CD4-positive, alpha-beta T cell treated with Interleukin-12 subunit alpha and Interleukin-12 subunit beta, for 1 hour (primary cell): ENCODE results near the gene WDR55.
"Not testable (repeated sequence)": the region's sequence is repeated elsewhere in the genome, so short reads cannot be mapped to it uniquely, and the experiment has no call there.

Experiments
- DNase-seq: peaks from one replicate; pipeline ENCODE4 v3.0.0-alpha.2; 2020

The WDR55 gene, protein sequence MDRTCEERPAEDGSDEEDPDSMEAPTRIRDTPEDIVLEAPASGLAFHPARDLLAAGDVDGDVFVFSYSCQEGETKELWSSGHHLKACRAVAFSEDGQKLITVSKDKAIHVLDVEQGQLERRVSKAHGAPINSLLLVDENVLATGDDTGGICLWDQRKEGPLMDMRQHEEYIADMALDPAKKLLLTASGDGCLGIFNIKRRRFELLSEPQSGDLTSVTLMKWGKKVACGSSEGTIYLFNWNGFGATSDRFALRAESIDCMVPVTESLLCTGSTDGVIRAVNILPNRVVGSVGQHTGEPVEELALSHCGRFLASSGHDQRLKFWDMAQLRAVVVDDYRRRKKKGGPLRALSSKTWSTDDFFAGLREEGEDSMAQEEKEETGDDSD

DNA sequence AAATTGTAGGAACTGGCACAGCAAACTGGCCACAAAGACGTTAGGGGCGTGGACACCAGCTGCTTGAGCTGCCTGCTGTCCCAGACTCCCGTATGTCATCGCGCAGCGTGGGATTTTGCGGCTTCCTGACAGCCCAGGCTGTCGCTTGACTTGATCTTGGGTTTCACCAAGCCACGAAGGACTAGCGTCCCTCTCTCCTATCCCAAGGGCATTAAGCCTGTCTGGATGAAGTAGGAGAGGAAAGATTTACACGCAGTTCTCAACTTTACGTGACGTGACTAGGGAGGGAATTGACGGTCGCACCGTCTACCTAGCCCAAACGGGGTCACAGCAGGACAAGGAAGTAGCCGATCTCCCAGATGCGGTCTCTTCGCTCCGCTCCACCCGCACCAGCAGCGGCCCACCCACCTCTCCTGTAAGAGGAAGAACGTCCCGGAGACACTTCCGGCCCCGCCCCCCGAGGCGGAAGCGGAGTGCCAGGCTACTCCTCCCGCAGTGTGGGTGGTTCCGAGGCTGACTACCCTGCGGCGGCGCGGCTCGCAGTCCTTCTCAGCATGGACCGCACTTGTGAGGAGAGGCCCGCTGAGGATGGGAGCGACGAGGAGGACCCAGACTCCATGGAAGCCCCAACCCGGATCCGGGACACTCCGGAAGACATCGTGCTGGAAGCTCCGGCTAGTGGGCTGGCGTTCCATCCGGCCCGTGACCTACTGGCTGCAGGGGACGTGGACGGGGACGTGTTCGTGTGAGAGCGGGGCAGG is at the start of gene WDR55:
Gene WDR55, plus strand, starts transcription at position 546 of the 761 bp plus-strand sequence. Its CDS starts 9 bp downstream, at position 555.
- peak; percentile 94 for DNase-seq

DNA sequence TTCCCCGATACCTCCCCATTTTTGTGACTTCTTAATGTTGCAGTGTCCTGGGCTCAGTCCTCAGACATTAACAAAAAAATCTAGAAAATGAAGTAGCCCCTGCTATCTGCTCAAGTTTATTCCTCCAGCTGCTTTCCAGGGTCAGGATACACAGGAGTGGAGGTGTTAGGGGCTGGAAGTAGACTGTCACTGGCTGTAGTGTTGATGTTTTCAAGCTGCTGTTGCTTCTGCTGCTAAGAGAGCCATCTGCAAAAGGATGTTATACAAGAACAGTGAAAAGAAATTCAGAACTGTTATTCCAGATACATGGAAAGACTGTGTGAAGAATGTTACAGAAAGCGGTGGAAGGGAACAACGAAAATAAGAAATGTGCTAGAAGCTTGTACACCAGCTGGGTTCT is 42.4 kb upstream of the WDR55 start:
- DNase-seq = no peak

DNA sequence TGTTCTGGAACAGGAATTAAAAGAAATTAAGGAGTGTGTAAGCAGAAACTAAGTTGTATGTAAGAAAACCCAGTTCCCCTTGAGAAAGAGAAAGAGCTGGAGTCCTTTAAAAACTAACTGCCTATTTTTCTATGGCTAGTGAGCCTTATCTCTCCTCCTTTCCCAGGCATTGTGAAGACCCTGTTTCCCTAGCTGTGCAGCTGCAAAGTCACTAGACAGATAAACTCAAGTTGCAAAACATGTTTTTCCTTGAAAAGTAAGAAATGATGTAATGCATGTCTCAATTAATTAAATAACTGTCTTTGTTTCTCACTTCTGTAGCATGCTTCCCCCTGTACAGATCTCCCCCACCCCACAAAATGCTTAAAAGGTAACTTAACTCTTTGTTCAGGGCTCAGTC is 41.6 kb upstream of the WDR55 start:
- DNase-seq = not testable (repeated sequence)

DNA sequence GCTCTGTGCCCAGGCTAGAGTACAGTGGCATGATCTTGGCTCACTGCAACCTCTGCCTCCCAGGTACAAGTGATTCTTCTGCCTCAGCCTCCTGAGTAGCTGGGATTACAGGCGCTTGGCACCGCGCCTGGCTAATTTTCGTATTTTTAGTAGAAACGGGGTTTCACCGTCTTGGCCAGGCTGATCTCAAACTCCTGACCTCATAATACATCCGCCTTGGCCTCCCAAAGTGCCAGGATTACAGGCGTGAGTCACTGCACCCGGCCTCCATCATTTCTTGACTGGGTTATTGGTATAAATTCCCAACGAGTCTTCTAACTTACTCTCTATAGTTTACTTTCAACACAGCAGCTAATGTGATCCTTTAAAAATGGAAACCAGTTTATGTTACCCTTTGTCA is 39.8 kb upstream of the WDR55 start:
- not testable (repeated sequence) for DNase-seq

DNA sequence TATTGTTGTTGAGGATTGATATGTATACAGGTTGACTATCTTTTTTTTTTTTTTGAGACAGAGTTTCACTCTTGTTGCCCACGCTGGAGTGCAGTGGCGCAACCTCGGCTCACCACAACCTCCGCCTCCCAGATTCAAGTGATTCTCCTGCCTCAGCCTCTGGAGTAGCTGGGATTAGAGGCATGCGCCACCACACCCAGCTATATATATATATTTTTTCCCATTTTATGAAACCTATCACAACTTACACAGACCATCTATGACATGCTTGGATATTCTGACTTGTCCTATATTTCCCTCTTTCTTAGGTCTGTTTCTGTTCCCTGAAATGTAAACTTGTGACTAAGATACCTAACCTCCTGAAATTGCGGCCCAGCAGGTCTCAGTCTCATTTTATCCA is 36.7 kb upstream of the WDR55 start:
- DNase-seq = no peak

DNA sequence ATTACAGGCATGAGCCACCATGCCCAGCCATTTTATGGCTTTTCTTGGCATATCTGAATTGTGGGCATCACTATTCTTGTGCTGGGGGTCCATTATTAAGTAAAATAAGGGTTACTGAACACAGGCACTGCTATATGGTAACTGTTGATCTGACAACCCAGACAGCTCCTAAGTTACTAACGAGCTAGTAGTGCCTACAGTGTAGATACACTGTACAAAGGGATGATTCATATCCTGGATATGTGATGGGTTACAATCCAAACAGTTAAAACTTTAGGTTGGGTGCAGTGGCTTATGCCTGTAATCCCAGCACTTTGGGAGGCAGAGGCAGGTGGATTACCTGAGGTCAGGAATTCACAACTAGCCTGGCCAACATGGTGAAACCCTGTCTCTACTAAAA is 36.0 kb upstream of the WDR55 start:
- DNase-seq = no peak

DNA sequence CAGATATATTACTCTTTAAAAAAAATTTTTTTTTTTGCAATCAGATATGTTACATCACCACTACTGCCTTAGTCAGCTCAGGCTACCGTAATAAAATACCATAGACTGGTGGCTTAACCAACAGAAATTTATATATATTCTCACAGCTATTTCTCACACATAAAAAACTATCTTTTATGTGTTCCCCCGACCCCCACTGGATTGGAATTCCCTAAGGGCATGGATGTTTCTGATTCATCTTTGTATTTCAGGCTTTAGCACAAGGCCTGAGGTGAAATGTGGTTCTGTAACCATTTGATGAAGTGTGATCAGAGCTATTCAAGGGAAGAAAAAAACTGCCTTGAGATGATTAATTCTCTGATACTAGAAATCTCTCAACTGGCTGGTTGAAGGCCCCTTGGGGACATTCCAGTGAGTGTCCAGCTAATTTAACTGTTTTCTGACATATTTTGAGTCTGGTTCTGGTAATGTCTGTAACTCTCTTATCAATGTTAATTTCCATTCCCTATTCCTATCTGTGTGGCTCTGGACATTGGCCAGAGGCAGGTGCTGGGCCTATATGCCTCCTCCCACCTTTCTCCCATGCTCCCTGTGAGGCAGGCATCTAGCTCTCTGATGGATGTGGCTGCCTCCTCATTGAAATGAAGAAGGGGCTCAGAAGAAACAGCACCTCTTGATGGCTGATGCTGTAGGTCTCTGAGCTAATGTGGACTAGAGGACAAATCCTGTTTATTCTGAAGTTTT is 34.2 kb upstream of the WDR55 start:
- DNase-seq = no peak

DNA sequence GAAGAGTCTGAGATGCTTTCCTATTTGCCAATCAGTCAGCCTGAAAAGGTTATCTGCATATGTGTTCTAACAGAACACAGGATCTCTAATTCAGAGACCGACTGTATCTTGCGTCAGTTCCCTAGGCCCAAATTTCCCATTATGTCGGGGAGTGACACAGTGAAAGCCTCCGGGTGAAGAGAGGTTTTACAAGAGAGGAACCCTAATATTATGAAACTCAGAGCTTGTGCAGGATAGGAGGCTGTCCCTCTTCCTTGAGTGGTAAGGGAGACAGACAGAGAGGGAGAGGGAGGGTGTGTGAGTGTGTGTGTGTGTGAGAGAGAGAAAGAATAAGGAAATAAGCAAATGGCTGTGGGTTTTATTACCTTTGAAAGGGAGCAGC is 33.7 kb upstream of the WDR55 start:
- no peak for DNase-seq

DNA sequence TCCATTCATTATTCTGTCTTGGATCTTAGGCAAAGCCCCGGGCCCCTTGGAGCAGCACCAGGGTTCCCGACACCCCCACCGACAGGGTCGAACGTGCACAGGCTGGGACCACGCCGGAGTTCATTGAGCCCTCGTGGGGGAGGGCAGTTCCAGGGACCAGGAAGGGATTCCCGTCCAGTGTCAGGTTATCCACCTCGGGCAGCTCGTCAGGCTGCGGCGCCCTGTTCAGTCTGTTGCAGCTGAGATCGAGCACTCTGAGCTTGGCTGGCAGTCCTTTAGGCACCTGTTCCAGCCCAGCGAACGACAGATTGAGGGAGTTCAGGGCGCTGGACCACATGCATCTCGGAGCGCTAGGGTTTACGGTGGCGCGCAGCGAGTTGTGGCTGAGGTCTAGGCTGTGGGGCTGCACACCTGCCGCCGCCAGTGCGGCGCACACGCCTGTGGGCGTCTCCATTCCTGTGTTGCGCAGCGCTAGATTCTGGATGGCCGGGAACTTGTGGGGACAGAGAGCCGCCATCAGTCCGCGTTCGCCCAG is 32.8 kb upstream of the WDR55 start:
- peak; percentile 40 for DNase-seq

DNA sequence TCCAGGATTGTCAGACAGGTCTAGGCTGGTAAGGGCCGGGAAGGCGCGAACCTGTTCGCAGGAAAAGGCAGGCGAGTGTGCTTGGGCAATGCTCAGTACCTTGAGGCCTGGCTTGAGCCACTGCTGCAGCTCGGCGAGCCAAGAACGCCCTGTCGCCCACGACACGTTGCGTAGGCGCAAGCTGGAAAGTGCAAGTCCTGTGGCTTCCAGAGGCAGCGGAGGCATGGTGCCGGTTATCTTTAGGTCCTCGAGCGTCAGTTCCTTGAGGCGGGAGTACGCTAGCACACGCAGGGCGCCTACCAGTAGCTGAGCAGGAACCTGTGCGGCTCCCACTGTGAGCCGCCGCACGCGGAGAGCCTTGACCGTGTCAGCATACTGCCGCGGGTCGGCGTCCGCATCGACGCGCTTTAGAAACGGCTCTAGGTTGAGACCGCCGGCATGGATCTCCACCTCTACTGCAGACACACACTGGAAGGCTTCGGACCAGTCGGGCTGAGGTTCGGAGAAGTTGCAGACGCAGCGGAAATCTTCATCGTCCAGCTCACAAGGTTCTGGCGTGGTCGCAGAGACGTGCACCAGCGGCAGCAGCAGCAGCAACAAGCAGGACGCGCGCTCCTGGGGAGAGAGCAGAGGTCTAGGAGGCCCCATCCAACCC is 32.2 kb upstream of the WDR55 start:
- peak; percentile 55 for DNase-seq

DNA sequence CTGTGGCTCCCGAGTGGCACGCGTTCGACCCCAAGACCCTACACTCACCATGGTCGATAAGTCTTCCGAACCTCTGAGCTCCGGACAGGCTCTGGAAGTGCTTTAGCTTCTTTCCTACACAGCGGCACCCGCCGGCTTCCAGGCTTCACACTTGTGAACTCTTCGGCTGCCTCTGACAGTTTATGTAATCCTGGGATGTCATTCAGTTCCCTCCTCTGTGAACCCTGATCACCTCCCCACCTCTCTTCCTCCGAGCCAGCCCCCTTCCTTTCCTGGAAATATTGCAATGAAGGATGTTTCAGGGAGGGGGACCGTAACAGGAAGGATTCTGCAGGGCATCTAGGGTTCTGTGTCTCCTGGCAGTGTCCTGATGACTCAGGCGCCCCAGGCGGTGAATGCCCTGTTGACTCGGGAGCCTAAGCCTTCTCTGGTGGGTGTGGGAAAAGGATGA is 31.7 kb upstream of the WDR55 start, which contains the start of gene CD14:
Gene CD14, minus strand, starts transcription at position 155 of the 451 bp plus-strand sequence. Its CDS starts 104 bp downstream, at position 51.
- DNase-seq = no peak

DNA sequence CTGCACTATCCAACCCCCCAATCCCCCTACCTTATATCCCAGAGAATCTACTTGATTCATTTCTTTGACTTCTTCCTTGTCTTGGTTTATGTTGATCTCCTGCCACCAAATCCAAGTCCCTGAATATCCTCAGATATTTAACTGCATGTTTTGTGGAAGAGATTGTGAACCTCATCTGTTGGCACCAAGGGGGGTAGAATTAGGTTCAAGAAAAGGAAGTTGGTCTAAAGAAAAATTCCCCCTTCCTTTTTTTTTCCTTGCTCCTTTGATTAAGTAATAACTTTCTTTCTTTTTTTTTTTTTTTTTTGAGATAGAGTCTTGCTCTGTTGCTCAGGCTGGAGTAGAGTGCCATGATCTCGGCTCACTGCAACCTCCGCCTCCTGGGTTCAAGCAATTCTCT is 31.2 kb upstream of the WDR55 start:
- no peak for DNase-seq

DNA sequence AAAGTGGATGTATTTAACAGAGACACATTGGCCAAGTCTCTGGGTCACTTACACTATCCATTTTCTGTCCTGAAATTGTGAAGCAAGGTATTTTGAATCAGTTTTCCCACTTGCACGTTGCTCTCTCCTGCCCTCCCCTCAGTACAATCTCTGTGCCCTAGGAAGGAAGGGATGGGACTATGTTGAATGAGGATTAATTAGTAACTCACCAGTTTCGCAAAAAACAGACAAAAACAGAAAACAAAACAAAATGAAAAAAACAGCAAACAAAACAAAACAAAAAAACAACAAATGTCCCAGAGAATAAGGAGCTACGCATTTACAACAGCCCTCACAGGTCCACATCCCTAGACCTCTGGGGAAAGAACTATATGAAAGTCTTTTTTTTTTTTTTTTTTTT is 30.6 kb upstream of the WDR55 start:
- DNase-seq = no peak

DNA sequence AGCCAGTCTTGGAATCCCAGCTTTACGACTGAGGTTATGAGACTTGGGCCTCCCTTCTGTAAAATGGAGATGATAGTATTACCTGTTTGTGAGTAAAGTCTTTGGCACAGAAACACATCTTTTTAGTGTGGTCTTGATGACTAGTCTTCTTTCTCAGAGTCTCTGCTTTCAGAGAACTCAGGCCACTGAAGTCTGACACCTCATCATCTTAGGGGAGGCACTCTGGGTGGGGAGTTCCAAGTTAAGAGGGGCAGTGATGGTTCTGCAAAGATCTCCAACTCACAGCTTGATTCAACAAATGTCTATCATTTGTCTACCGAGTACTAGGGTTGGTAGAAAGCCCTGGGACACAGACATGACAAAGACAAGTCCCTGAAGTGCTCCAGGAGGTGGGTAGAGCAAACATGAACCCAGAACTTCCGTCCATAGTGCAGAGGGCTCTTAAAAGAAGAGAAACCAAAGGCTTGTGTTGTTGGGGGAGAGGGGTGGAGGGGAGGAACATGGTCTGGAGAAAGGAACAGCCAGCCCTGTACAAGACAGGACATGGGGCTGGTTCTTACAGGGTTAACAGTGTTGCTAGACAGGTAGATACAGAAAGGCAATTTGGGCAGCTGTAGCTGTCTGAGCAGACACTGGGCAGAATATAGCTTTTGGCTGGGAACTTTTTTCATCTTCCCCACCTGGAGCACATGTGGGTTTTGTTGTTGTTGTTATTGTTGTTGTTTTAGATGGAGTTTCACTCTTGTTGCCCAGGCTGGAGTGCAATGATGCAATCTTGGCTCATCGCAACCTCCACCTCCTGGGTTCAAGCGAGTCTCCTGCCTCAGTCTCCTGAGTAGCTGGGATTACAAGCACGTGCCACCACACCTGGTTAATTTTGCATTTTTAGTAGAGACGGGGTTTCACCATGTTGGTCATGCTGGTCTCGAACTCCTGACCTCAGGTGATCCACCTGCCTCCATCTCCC is 29.1 kb upstream of the WDR55 start:
- DNase-seq = no peak

DNA sequence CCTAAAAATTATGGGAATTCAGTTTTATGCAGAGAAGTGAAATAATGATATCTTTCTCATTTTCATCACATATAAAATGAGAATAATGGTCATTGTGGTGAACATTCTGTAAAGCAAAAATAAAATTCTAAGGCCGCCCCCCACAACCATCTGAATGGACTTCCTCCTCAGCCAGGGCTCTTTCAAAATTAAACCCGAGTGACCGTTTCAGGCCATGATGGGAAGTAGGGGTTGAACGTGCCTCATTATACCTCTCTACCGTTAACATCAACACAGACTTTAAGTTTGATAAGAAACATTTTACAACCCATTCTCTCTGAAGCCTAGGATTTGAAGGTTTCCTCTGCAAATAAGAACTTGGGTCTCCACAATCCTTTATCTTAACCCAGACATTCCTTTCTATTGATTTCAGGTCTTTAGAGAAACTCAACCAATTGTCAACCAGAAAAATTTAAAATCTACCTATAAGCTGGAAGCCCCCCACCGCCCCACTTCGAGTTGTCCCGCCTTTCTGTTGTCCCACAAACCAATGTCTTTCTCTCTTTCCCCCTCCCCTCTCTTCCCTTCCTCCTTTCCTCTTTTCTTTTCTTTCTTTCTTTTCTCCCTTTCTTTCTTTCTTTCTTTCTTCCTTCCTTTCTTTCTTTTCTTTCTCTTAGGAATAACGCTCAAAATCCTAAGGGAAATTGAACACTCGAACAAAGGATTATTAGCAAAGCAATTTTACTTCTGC is 27.2 kb upstream of the WDR55 start:
- no peak for DNase-seq

DNA sequence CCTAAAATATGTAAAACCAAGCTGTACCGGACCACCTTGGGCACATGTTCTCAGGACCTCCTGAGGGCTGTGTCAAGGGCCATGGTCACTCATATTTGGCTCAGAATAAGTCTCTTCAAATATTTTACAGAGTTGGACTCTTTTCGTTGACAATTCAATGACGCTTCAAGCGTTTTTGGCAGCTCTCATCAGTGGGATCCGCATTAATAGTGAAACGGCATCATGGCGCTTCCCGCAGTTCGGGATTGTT is 25.9 kb upstream of the WDR55 start:
- not testable (repeated sequence) for DNase-seq

DNA sequence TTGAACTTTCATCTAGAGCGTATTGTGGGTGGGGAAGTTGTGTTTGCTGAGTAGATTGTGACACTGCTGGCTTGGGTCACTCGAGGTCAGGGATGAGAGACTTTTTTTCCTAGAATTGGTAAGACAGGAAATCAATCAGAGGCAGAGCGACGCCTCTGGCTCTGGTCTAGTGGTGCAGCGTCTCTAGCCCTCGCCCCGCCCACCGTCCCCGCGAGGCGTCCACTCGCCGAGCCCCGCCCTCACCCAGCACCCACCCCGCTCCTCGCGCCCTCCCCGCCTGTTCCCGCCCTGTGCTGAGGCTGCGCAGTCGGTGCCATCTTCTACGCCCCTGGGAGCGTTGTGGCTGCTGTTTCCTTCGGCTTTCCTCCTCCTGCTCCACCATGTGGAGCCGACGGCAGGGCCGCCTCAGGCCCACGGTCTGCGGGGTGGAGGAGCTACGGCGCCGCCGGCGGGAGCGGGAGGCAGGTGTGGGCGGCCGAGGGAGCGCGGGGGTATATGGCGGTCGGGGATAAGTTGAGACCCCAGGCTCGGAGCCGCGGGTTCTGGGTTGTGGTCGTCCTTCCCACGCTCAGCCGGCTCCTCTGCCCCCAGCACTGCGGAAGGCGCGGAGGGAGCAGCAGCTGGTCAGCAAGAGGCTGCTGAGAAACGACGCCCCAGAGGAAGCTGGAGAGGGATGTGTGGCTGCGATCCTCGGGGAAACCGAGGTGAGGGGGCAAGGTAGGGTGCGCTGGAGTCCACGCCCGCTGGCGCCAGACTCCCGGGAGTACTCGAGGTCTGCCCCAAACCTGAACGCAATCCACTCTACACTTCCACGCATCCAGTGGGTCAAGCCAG is 25.3 kb upstream of the WDR55 start, which contains the start of gene TMCO6:
Gene TMCO6, plus strand, starts transcription at position 304 of the 834 bp plus-strand sequence. Its CDS starts 77 bp downstream, at position 381.
- peak; percentile 97 for DNase-seq

DNA sequence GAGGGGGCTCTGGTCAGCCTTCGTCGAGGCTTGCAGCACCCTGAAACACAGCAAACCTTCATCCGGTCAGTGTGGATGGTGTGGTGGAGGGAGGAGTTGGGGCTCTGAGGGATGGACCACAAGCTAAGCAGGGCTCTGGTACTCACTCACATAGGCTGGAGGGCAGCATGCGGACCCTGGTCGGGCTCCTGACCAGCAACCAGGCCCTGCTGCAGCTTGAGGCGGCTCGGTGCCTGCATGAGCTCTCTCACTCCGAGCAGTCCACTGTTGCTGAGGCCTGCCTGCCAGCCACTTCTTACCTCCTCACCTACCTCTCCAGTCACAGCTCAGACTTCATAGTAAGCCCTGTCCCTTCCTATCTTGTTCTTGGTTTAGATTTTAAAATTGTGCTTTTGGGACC is 23.0 kb upstream of the WDR55 start:
- DNase-seq = no peak

DNA sequence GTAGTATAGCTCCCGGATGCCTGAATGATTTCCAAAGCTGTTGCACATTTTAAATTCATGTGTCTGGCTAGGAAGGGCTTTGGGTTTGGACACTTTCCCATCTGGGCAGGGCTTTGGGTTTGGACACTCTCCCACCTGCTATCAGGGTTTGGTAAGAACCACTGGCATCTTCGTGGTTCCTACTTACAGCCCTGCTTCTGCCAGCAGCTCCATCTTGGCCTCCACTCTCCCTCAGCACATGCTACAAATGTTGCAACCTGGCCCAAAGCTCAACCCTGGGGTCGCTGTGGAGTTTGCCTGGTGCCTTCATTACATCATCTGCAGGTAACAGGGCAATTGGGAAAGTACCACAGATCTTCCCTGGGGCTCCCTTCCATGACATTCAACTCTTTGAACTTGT is 22.0 kb upstream of the WDR55 start:
- no peak for DNase-seq

DNA sequence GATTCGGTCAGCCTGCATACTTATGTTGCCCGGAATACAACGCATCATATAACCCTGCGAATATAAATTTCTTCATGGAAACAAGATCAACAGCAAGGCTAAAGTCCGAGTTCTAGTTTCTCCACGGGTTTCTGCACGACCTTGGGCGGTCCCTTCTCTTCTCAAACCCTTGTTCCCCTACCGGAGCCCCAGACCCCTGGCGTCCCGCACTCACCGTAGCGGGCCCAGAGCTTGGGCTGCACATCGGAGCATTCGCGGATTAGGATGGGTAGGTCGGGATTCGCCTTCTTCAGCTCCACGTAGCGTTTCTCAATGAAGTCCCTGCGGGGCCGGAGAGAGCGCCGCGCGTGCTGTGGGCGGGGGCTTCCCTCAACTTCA is 17.7 kb upstream of the WDR55 start:
- DNase-seq = no peak
